DMS114 treated with DMSO at 0.1 percent for 48 hours (cell line): ENCODE results near the gene PDCD7.
"Not testable (repeated sequence)": the region's sequence is repeated elsewhere in the genome, so short reads cannot be mapped to it uniquely, and the experiment has no call there.

Source experiments
- DNase-seq: peaks from one replicate; lab custom pipeline; 2025; ENCODE audit not compliant: unreplicated experiment; lab: John Stamatoyannopoulos, UW

Gene PDCD7

DNA sequence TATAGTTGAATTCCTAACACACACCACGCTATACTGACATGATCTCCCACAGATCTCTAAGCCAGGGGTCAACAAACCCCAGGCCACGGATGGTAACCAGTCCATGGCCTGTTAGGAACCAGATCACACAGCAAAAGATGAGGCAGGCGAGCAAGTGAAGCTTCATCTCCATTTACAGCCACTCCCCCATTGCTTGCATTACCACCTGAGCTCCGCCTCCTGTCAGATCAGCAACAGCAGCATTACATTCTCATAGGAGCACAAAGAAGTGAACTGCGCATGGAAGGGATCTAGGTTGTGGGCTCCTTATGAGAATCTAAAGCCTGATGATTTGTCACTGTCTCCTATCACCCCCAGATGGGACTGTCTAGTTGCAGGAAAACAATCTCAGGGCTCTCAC lies 2.7 kb downstream of the PDCD7 start:
- DNase-seq, result no peak

DNA sequence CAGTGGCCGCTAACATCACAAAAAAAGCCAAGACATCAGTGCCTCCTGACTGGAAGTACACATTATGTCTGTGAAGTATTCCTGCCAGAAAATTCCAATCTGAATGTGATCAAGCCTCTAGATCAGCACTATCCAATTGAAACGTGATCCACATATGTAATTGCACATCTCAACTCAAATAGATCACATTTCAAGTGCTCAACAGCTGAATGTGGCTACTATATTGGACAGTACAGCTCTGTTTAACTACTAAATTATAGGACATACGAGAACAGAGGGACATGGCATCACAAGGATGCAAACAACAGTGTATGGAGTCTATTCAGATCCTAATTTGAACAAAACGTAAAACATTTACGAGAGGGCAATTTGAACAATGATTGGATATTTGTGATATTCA lies 18.1 kb downstream of the PDCD7 start:
- DNase-seq, result no peak

DNA sequence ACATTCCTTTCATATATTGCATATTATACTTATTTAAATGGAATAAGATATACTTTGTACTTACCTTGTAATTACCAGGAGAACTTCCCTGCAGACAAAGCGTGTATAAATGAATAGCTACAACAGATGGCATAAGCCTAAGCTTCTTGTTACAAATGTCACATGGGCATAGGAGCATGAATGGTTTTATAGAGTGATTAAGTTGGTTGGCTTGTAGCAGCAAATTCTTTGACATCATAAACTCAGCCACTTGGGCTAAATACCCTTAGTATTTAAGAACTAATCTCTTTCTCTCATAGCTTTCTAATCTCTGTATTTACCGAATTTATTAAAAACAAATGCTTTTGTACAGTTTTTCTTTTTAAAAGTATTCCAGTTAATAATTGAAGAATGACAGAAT lies 18.5 kb downstream of the PDCD7 start, which contains the start of gene UBAP1L:
Gene UBAP1L, minus strand, starts transcription at position 115 of the 400 bp plus-strand sequence. CDS start 8,985 bp downstream, outside the sequence.
- DNase-seq, result no peak

DNA sequence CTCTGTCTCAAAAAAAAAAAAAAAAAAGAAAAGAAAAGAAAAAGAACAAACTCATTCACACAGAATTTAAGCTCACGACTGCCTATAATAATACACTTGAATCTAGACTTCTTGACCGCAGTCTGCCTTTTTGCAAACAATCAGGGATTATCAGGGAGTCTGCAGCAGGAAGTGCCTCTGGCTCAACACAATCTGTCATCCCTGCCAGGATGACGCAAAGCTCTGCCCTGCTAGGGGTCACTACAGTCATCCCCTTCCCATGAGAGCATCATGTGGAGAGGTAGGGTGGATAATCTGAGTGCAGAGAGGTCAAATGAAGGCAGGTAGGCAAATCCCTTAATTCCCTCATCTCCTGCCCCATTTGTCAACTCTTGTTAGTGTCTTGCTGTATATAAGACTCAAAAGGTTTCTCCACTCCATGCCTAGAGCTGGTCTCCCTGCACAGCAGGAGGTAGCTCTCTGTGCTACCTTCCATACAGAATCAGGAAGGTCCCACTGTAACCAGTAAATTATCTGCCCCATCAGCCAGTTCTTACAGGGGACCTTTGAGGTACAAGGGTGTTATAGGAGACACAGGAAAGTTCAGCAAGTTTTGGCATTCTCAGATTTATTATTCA lies 22.8 kb downstream of the PDCD7 start:
- no peak for DNase-seq

DNA sequence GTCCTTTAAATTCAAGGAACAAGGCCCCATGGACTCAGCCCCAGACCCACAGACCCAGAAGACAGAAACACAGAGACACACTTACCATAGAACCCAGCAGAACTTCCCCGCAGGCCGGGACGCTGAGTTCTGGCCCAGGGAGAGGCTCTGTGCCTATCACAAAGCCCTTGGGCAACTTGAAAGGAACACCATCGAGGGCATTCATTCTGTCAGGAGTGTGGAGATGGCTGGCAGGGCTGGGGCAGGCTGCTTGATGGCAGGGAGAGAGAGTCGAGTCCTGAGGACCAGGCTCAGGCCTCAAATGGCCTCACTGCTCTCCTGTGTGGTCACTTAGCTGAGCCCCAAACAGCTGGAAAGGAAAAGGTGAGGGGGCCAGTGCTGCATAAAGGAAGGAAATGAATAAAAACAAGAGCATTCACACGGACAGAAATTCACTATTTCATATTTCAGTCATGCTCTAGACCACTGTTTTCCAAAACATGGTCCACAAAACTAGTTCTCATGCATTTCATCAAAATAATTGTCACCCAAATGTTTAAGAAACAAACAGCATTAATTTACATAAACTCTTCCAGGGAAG lies 27.5 kb downstream of the PDCD7 start:
- DNase-seq, result no peak

DNA sequence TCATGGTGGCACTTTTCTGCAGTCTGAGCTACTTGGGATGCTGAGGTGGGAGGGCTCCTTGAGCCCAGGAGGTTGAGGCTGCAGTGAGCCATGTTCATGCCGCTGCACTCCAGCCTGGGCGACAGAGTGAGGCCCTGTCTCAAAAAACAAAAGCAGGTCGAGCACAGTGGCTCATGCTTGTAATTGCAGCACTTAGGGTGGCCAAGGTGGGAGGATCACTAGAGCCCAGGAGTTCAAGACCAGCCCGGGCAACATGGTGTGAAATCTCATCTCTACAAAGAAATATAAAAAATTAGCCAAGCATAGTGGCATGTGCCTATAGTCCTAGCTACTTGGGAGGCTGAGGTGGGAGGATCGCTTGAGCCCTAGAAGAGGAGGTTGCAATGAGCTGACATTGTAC lies 28.6 kb downstream of the PDCD7 start:
- no peak for DNase-seq

DNA sequence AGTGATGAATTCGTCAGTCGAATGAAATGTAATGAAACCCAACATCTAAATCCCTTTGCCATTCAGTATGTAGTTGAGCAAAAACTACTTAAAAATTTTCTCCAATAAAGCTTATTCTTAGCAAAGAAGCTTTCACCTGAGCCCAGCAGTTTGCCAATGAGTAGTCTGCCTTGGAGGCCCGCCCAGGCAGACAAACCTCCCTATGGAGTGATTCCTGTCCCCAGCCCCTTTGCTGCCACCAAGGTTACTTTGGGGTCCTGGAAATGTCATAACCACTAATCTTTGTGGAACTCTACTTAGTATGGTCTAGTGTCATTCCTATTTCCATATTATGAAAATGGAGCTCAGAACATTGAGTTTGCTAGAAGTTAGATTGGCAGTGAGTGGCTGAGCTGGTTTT lies 30.7 kb downstream of the PDCD7 start:
- DNase-seq, result no peak

DNA sequence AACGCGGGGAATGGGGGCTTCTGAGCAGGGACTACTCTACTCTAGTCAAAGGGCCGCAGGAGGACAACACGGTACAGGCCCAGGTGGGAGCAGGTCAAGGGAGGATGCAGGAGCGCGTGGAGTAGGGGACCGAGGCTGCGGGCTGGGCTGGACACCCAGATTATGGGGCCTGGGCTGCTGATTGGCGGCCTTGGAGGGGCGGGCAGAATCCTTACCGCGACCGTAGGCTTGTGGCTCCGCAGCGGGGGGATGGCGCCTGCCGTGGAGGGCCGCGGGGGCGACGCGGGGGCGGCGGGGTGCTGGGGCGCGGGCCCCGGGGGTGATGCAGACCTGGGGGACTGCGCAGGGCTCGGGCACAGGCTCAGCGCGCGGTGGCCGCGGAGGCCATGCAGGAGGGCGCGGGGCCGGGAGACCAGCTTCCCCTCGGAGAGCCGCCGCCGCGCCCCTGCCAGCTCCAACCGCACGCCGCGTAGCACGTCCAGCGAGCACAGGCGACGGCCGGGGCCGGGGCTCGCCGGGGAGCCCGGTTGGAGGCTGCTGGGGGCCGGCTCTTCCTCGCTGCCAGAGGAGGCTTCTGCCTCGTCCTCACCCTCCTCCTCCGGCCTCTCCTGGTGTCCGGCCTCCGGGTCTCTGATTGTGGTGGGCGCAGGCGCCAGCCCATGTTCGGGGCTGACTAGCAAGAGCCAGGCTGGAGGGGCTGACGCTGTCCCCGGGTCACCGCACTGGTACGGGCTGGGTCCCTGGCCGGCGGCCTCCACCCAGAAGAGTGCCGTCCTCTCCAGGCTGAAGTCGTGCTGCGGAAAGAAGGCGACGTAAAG lies 31.5 kb downstream of the PDCD7 start:
- DNase-seq, result no peak

DNA sequence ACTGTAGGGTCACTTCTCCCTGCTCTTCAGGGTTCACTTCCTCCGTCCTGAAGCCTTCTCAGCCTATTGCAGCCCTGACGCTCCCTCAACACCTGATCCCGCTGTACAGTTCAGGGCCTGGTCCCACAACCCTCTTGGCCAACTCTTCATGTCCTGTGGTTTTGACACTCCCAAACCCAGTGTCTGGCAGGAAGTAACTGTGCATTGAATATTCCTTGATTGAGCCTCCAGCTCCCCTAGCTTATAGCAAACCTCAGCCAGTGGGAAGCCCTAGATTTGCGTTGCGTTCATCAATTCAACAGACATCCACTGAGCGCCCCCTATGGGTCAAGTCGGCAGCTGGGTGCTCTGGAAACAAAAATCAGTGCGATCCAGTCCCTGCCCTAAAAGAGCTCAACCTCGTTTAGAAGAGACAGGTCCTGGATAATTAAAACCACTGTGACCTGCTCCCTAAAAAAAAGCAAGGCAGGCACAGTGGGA lies 32.2 kb downstream of the PDCD7 start:
- DNase-seq, result no peak

DNA sequence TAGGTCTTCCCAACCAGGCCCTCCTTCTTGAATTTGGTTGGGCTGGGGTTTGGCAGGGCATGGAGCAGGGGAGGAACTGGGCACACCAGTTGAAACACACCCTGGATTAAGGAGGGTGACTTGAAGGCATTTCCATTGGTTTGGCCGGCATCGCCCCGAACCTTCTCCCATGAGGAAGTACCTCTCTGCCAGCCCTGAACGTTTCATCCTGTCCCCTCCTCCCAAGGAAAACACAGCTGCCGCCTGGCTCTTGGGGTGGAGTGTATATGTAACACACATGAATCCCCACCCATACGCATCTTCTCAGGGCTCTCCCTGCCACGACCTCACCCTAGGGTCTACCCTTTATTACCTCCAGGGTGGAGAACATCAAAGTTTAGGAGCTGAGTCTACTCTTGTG lies 33.2 kb downstream of the PDCD7 start:
- DNase-seq, result no peak

DNA sequence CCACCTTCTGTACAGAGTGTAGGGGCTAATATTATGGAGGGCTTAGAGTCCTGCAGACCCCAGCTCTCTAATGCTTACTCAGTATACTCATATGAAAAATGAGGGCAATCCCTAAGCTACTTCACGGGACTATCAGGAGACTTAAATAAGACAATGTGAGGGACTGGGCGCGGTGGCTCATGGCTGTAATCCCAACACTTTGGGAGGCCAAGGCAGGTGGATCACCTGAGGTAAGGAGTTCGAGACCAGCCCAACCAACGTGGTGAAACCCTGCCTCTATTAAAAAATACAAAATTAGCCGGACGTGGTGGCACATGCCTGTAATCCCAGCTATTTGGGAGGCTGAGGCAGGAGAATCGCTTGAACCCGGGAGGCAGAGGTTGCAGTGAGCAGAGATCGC lies 33.8 kb downstream of the PDCD7 start:
- not testable (repeated sequence) for DNase-seq

DNA sequence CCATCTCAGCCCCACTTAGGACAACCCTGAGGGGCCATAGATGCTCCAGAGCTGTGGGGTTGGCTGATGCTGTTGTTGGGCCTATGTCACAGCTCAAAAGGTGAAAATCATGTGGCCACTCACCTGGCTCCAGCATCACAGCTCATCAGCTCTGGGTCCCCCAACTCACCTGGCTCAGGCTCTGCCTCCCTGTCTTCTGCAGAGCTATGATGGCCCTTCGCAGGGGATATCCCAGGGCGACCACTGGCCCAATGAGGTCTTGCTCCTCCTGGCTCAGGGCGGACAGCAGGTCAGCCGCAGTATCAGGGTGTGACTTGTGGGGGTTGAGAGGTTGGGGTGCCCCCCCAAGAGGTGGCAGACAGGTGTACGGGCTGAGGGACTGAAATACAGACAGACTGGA lies 34.3 kb downstream of the PDCD7 start:
- no peak for DNase-seq

DNA sequence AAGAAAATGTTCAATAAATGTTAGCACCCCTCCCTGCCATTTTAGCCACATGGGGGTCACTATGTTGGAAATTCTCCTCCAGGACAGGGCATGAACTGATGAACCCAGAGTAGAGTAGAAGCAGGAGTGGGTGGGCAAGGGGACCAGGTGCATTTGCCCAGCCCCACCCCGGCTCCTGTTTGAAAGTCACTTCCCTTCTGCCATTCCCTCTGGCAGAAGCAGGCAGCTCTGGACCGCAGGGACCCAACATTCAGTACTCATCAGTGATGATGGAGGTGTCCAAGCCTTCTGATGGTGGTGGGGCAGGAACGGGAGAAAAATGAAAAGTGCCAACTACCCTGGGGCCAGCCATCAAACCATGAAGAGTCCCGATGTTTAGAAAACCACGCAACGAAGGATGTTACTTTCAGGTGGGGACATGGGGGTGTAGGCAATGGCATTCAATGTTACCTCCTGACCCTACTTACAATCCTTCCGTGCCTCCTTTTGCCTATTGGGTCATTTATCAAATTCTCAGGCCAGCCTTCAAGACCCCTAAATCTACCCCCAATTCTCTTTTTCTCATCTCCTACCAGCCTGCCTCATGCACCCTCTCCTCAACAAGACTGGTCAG lies 35.9 kb downstream of the PDCD7 start:
- no peak for DNase-seq

DNA sequence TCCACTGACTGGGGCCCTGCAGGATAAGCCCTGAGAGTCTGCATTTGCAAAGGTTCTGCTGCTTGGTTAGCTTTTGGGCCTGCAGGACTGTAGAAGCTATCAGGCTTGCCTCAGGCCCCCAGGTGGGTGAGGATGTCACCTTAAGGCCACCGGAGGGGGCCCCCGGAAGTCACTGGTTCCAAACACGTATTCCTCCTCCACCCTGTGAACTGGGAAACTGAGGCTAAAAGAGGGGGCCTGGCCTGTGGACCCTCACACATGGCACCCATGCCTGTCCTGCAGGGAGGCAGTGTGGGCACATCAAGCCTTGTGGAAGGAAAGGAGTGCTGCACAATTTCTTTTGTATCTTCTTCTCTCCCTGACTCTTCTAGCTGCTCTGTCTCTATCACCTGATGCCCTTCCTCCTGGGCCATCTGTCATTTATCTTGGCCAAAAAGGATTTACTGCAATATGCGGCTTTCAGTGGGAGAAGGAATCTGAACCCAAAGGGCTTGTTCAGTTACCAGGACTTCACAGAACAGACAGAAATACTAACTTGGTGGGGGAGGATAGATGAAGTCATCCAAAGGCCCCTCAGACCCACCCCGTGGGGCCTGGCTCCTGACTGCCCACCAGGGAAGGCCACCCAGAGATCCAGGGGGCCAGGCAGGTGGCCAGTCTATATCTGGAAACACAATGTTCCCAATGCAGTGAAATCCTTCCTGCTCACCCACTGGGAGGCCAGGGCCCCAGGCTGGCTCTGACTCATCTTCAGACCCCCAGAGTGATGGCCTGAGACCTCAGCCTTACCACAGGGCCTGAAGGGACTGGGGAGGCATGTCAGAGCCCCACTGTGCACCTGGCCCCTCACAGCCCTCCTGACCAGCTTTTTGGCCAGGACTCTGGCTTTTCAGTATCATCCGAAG lies 36.9 kb downstream of the PDCD7 start:
- no peak for DNase-seq

DNA sequence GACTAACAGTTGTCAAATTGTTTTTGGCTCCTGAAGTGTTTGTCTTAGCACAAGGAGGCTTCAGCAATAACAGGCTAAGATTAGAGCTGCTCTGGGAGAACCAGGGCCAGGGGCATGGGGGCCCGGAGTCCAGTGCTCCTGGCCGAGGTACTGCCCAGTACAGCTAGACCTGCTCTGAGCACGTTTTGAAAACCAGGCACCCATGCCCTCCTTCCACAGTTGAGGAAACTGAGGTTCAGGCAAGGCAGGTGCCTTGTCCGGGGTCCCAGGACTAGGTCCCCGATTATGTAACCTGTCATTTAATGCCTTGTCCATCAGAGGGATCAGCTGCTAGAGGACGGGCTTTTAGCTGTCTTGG lies 37.9 kb downstream of the PDCD7 start:
- DNase-seq, result no peak

DNA sequence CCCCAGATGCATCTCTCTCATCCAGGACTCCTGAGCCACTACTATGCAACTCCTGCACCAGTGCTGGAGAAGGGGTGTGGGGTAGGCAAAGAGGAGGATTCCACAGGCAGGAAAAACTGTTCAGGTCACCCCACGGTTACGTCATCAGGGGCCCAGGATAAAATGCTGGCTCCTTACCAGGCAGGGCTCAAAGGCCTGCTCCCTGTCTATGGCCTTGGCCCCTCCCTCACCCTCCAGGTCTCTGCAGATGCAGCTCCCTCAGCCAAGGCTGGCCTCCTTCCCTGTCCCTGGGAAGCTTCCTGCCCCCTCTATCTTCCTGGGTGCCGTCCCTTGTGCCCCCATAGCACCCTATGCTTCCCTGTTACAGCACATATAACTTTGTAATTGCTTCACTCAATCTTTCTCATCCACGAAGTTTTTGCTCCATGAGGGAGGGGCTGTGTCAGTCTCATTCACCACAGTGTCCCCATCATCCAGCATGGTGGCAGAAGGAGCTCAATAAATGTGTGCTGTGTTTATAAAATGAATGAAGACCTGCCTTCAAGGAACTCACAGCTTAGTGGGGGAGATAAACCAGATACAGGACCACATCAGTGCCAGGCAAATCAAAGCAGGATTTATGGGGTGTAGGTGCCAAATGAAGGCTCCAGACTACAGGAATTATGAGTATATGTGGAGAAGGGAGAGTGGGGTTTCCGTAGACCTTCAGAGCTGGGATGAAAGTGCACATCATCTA lies 38.4 kb downstream of the PDCD7 start:
- DNase-seq, result no peak

DNA sequence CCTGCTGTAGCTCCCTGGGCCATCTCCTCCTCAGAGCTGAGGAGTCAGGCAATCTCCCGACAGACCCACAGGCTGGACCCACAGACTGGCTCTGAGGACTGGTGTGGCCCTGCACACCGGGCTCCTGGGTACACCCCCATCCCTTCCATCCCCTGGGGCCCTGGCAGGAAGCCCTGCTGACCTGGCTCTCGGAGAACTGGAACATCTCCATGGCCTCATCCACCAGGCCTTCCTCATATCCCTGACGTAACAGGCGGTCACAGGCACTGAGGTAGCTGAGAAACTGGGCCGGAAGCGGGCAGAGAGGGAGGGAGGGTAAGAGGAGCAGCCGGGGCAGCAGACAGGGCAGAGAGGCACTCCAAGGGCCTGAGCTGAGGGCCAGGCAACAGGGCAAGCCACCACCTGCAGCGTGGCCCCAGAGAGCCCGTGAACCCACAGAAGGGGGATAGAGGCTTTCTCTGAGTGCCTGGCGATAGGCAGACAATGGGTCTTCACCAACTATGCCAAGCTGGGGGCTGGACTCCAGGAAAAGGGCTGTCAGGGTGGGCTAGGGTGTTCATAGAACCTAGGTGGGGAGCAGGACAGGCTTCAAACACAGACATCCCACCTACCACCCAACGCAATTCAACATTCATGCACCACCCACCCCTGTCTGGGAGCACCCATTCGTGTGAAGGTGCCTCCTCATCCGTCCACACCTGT lies 39.2 kb downstream of the PDCD7 start:
- no peak for DNase-seq

DNA sequence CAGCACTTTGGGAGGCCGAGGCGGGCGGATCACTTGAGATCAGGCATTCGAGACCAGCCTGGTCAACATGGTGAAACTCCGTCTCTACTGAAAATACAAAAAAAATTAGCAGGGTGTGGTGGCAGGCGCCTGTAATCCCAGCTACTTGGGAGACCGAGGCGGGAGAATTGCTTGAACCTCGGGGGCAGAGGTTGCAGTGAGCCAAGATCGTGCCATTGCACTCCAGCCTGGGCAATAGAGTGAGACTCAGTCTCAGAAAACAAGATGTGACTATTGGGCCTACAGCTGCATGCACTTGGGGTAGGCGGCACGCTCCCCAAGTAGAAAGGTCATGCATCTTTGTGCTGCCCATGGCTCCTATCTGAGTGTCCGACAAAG lies 39.8 kb downstream of the PDCD7 start:
- not testable (repeated sequence) for DNase-seq
